Nephron (organoid): ENCODE measurements around the gene PLOD3.
"Not testable (repeated sequence)": the region's sequence is repeated elsewhere in the genome, so short reads cannot be mapped to it uniquely, and the experiment has no call there.

Source experiments
- H3K27ac Mint-ChIP-seq, 3 experiments: 2 replicates each; pipeline ENCODE4 v1.8.0; 2020; ENCODE audit warnings: mixed read lengths in 3 of 3, mild to moderate bottlenecking in 2 of 3, moderate library complexity in 1 of 3
- H3K27me3 Mint-ChIP-seq: 2 replicates; pipeline ENCODE4 v1.8.0; 2021; ENCODE audit warnings: low read depth, mild to moderate bottlenecking, moderate library complexity, mixed read lengths
- H3K36me3 Mint-ChIP-seq: 2 replicates; pipeline ENCODE4 v1.8.0; 2020; ENCODE audit warnings: low read depth, mixed read lengths
- H3K4me1 Mint-ChIP-seq: 2 replicates; pipeline ENCODE4 v1.8.0; 2020; ENCODE audit warnings: mixed read lengths
- H3K4me3 Mint-ChIP-seq, 3 experiments: 2 replicates each; pipeline ENCODE4 v1.8.0; 2020; ENCODE audit warnings: mild to moderate bottlenecking in 3 of 3, mixed read lengths in 3 of 3, moderate library complexity in 2 of 3
- H3K9me3 Mint-ChIP-seq: 2 replicates; pipeline ENCODE4 v1.8.0; 2020; ENCODE audit warnings: mixed read lengths
- TF ChIP-seq, protein P1 (sequence below), 3 experiments: fragments of 200-600 bp; sonication (generic); IDR thresholded peaks; one replicate each; pipeline ENCODE4 v1.5.0; 2021; ENCODE audit warnings: antibody characterized with exemption in 3 of 3; ENCODE audit not compliant: unreplicated experiment in 3 of 3

The PLOD3 gene

DNA sequence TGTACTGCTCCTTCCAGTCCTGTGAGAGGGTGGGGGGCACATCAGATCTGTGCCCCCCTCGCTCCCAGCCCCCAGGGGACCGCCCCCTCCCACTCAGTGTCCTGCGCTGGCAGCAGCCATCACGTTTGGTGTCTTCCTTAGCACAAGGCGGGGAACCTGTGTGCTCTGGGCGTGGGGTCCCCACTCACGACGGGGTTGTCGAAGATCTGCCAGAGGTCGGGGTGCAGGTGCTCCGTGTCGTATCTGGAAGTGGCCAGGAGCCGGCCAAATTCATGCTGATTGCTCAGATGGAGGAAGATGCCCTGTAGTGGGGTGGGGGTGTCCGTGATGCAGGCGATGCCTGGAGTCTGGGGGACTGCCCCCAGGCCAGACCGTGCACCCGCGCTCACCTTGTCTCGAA, 7.2 kb downstream of the PLOD3 start:
- TF ChIP-seq, protein P1, sequence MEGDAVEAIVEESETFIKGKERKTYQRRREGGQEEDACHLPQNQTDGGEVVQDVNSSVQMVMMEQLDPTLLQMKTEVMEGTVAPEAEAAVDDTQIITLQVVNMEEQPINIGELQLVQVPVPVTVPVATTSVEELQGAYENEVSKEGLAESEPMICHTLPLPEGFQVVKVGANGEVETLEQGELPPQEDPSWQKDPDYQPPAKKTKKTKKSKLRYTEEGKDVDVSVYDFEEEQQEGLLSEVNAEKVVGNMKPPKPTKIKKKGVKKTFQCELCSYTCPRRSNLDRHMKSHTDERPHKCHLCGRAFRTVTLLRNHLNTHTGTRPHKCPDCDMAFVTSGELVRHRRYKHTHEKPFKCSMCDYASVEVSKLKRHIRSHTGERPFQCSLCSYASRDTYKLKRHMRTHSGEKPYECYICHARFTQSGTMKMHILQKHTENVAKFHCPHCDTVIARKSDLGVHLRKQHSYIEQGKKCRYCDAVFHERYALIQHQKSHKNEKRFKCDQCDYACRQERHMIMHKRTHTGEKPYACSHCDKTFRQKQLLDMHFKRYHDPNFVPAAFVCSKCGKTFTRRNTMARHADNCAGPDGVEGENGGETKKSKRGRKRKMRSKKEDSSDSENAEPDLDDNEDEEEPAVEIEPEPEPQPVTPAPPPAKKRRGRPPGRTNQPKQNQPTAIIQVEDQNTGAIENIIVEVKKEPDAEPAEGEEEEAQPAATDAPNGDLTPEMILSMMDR (IDR thresholded peaks at IDR 0.05; ENCODE audit: unreplicated experiment in 3 of 3): no peak
- H3K27me3 Mint-ChIP-seq: peaks cover 12% of the 10 kb centered on the region
- no peaks in the 10 kb centered on the region for H3K9me3 Mint-ChIP-seq
- H3K4me3 Mint-ChIP-seq: no peak overlapping the region
- H3K27ac Mint-ChIP-seq: no peak overlapping the region
- peaks cover 23% of the 10 kb centered on the region for H3K36me3 Mint-ChIP-seq
- no peaks in the 10 kb centered on the region for H3K4me1 Mint-ChIP-seq

DNA sequence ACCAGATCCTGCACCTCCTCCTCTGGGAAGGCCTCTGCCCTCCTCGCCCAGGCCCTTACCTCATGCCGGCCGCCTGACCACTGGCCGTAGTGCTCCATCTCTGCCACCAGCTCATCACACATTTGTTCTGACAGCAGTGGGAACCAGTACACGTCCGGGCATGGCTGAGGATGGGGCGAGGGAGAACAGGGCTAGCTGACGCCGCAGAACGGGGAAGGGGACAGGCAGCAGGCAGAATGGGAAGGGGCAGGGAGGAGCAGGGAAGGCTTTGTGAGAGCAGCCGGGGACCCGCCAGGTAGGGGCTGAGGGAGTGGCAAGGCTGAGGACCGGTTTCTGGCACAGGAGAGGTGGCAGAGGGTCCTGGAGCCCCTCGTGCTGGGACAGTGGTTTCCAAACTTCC, 8.6 kb downstream of the PLOD3 start:
- Mint-ChIP-seq H3K9me3 (no peaks in the 10 kb centered on the region), H3K27ac (no peak overlapping the region), H3K36me3 (peaks cover 18% of the 10 kb centered on the region), H3K4me3 (no peak overlapping the region), H3K27me3 (peaks cover 23% of the 10 kb centered on the region), H3K4me1 (no peaks in the 10 kb centered on the region)
- TF ChIP-seq, protein P1 (IDR thresholded peaks at IDR 0.05; ENCODE audit: unreplicated experiment in 3 of 3): no peak

DNA sequence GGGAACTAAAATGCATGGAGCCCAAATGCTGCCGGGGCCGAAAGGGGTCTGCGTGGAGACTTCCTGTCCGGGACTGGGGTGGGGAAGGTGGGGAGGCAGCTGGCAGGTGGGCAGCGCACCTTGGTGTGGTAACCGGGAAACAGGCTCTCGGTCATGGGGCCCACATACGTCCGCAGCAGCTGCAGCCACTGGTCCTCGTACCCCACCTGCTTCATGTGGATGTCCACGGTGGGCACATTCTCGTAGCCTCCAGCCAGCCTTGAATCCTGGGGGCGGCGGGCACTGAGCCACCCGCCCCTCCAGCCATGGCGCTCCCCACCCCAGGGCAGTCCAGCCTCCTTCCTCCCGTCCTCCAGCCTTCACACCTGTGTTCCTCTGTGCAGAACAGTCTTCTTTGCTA, 9.9 kb downstream of the PLOD3 start:
- Mint-ChIP-seq H3K4me1 (no peaks in the 10 kb centered on the region), H3K36me3 (peaks cover 18% of the 10 kb centered on the region), H3K4me3 (no peak overlapping the region), H3K27me3 (peaks cover 37% of the 10 kb centered on the region), H3K27ac (no peak overlapping the region), H3K9me3 (no peaks in the 10 kb centered on the region)
- TF ChIP-seq, protein P1 (IDR thresholded peaks at IDR 0.05; ENCODE audit: unreplicated experiment in 3 of 3): no peak

DNA sequence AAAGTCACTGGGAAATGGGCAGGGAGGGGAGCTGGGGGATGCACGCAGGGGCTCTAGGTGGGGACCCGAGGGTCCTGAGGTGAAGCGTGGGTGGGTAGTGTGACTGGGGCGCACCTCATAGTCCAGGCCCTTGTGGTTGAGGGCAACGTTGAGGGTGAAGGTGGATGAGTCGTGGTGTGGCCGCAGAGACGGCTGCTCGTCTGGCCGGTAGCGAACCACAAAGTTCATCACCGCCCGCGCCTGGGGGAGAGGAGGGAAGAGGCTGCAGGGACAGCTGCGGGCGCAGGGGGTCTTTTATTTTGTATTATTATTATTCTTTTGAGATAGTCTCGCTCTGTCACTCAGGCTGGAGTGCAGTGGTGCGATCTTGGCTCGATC, 10.7 kb downstream of the PLOD3 start:
- H3K4me1 Mint-ChIP-seq: no peaks in the 10 kb centered on the region
- H3K27ac Mint-ChIP-seq: no peak overlapping the region
- H3K27me3 Mint-ChIP-seq: peaks cover 40% of the 10 kb centered on the region
- no peaks in the 10 kb centered on the region for H3K9me3 Mint-ChIP-seq
- peaks cover 18% of the 10 kb centered on the region for H3K36me3 Mint-ChIP-seq
- TF ChIP-seq, protein P1 (IDR thresholded peaks at IDR 0.05; ENCODE audit: unreplicated experiment in 3 of 3): no peak
- H3K4me3 Mint-ChIP-seq: no peak overlapping the region

DNA sequence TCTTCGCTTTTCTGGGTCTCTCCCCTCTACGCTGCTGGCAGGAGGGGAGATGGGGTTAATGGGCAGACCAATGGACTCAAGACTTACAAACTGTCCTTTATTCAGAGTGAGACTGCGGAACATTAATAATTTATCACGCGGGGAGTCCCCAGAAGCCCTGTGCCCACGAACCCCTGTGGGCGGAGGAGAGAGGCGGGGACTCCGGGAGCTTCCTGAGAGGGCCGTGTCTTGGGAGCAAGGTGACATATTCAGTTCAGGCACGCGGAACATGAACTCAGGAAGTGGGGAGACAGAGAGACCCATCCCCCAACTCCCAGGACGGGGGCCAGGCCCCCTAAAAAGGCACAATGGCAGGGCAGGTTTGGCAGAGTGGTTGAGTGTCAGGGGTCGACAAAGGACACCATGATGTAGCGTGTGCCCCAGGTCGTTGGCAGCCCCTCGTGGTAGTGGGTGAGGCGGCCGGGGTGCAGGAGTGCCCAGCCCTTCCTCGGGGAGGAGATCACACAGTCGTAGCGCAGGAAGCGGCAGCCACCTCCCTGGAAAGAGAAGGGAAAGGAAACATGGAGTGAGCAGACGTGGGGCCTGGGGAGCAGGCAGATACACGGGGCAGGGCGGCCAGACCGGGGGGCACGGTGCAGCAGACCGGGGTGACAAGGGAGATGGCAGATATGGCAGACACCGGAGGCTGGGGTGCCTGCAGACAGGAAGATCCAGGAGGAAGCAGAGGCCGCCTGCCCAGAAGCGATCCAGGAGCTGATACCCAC, 11.3 kb downstream of the PLOD3 start:
- TF ChIP-seq, protein P1 (IDR thresholded peaks at IDR 0.05; ENCODE audit: unreplicated experiment in 3 of 3): no peak
- H3K27me3 Mint-ChIP-seq: peaks cover 46% of the 10 kb centered on the region
- H3K36me3 Mint-ChIP-seq: peaks cover 18% of the 10 kb centered on the region
- H3K9me3 Mint-ChIP-seq: no peaks in the 10 kb centered on the region
- no peak overlapping the region for H3K27ac Mint-ChIP-seq
- no peaks in the 10 kb centered on the region for H3K4me1 Mint-ChIP-seq
- no peak overlapping the region for H3K4me3 Mint-ChIP-seq

DNA sequence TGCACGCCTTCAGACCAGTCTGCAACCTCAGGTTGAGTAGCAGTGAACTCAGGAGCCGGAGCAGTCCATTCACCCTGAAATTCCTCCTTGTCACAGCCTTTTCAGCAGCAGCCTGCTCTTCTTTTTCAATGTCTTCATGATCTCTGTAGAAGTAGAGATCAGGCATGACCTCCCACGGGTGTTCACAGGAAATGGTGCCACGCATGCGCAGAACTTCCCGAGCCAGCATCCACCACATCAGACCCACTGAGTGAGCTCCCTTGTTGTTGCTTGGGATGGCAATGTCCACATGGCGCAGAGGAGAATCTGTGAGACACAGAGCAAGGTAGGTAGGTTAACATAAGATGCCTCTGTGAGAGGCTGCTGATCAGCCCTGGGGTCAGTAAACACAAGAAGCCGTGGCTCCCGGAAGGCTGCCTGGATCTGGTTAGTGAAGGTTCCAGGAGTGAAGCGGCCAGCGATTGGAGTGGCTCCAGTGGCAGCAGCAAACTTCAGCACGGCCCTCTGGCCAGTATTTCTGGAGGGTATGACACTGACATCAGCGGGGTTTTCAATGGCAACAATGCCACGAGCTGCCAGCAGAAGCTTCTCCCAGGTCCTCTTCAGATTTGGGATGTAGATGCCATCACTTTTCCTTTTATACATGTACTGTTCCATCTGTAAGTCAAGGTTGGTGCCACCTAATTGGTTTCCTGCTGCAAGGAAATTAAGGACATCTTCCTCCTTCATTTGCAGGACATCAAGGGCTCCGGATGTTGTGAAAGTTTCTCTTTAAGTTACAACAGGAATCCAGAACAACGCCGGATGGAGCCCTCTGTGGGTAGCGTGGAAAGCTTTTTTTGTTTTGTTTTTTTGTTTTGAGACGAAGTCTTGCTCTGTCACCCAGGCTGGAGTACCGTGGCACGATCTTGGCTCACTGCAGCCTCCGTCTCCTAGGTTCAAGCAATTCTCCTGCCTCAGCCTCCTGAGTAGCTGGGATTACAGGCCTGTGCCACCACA, 13.3 kb downstream of the PLOD3 start:
- not testable (repeated sequence) for H3K9me3 Mint-ChIP-seq, H3K4me3 Mint-ChIP-seq, H3K27ac Mint-ChIP-seq, H3K4me1 Mint-ChIP-seq, H3K36me3 Mint-ChIP-seq
- H3K27me3 Mint-ChIP-seq: peaks cover 60% of the 10 kb centered on the region
